Upper lobe of left lung (tissue), 6 donors: ENCODE results near the gene RNF214. TPM values are rescaled to one million over a fixed set of nuclear protein-coding genes. Genes with fewer than 3 reads are reported as not detected.
A peak's percentile ranks its signal among the peaks of the same experiment; 100 is the strongest.

Experiments used
- ATAC-seq, 2 donors: fragments of 200-7000 bp; cut with Tn5 transposase; one replicate each; pipeline ENCODE4 v1.9.1; 2022; ENCODE audit warnings: mild to moderate bottlenecking in 2 of 2, moderate library complexity in 2 of 2; ENCODE audit not compliant: low FRiP score in 2 of 2
- DNase-seq, 2 donors: peaks; one replicate each; pipeline ENCODE4 v3.0.0-alpha.2; 2019 to 2020
- H3K27ac ChIP-seq, 4 donors: fragments of 200-600 bp; sonication (generic); one replicate each; pipeline ENCODE4 v1.5.1; 2016 to 2019
- H3K27me3 ChIP-seq, 4 donors: fragments of 200-600 bp; sonication (generic); one replicate each; pipeline ENCODE4 v1.5.1; 2017 to 2019
- H3K36me3 ChIP-seq, 4 donors: fragments of 200-600 bp; sonication (generic); one replicate each; pipeline ENCODE4 v1.5.1; 2016 to 2019
- H3K4me1 ChIP-seq, 4 donors: fragments of 200-600 bp; sonication (generic); one replicate each; pipeline ENCODE4 v1.5.1; 2018 to 2019
- H3K4me3 ChIP-seq, 4 donors: fragments of 200-600 bp; sonication (generic); one replicate each; pipeline ENCODE4 v1.5.1; 2017 to 2019; ENCODE audit warnings: mild to moderate bottlenecking in 2 of 4, moderate library complexity in 1 of 4
- H3K9me3 ChIP-seq, 4 donors: fragments of 200-600 bp; sonication (generic); one replicate each; pipeline ENCODE4 v1.5.1; 2018 to 2019
- CTCF ChIP-seq, 6 experiments: fragments of 450-650 bp in 4 of 6; fragments of 200-600 bp in 2 of 6; sonication (generic) in 2 of 6; IDR thresholded peaks; one replicate each; pipeline ENCODE4 v1.5.1; 2016 to 2019; ENCODE audit warnings: antibody characterized with exemption in 6 of 6
- EP300 ChIP-seq, 4 donors: sonication (generic); formaldehyde crosslinking; IDR thresholded peaks; one replicate each; pipeline ENCODE4 v1.5.1; 2017; ENCODE audit warnings: antibody characterized with exemption in 4 of 4, control low read depth in 2 of 4
- POLR2A ChIP-seq, 4 donors: fragments of 450-650 bp; IDR thresholded peaks; one replicate each; pipeline ENCODE4 v1.5.1; 2016 to 2017; ENCODE audit warnings: antibody characterized with exemption in 4 of 4, mild to moderate bottlenecking in 2 of 4
- POLR2AphosphoS5 ChIP-seq, 2 donors: sonication (generic); formaldehyde crosslinking; IDR thresholded peaks; one replicate each; pipeline ENCODE4 v1.5.1; 2017; ENCODE audit warnings: antibody characterized with exemption in 2 of 2
- WGBS, 2 donors: methylation state at CpG; one replicate each; pipeline ENCODE4 v1.1.5; 2017 to 2018; 5-methylcytosine and 5-hydroxymethylcytosine counted together
- total RNA-seq, 6 donors: library from RNA; depleted of rRNA in 4 of 6; stranded (reverse); fragments of >200 nt in 4 of 6; gene quantifications; one replicate each; pipeline versions ENCODE4 v1.1.0 to v1.2.1, GENCODE V29; 2016 to 2021
- donor health status: DM: no; HTN: no; CAD: no; lungs with moderate emphysema.
- donor health status: DM: no; HTN: yes; CAD: no; lungs with severe emphysema.

RNF214 gene
- total RNA-seq, 6 donors from 2014 or later: 9.0 to 24.1 (median 19.8) TPM

GRCh38 chr11:117194267-117194666, 38.2 kb upstream of the RNF214 start:
- peaks cover 0 to 64% (median 54%) of the 10 kb centered on the region in 4 donors for H3K36me3 ChIP-seq
- no peak overlapping the region for H3K27ac ChIP-seq
- DNase-seq: no peak
- no peak for TF ChIP-seq POLR2A (IDR thresholded peaks at IDR 0.05)
- TF ChIP-seq CTCF (IDR thresholded peaks at IDR 0.05): no peak
- TF ChIP-seq POLR2AphosphoS5 (IDR thresholded peaks at IDR 0.05): no peak
- TF ChIP-seq EP300 (IDR thresholded peaks at IDR 0.05): no peak
- no peaks in the 10 kb centered on the region for H3K9me3 ChIP-seq
- H3K27me3 ChIP-seq: no peaks in the 10 kb centered on the region
- no peak overlapping the region for H3K4me3 ChIP-seq
- peaks cover 3 to 19% (median 16%) of the 10 kb centered on the region in 4 donors for H3K4me1 ChIP-seq
- 87 to 94% methylated on average over 5 of the region's 5 CpGs for WGBS, 2 donors
- no peak for ATAC-seq

GRCh38 chr11:117195258-117195657, 37.2 kb upstream of the RNF214 start:
- TF ChIP-seq CTCF (IDR thresholded peaks at IDR 0.05): no peak
- no peak for TF ChIP-seq POLR2A (IDR thresholded peaks at IDR 0.05)
- TF ChIP-seq EP300 (IDR thresholded peaks at IDR 0.05): no peak
- no peak for TF ChIP-seq POLR2AphosphoS5 (IDR thresholded peaks at IDR 0.05)
- no peak for ATAC-seq
- peaks cover 7 to 21% (median 13%) of the 10 kb centered on the region in 4 donors for H3K4me1 ChIP-seq
- H3K27me3 ChIP-seq: no peaks in the 10 kb centered on the region
- WGBS, 2 donors: 85 to 88% methylated on average over 4 of the region's 4 CpGs
- no peak overlapping the region for H3K4me3 ChIP-seq
- no peak for DNase-seq
- no peak overlapping the region for H3K27ac ChIP-seq
- H3K36me3 ChIP-seq: peaks cover 0 to 54% (median 45%) of the 10 kb centered on the region in 4 donors
- H3K9me3 ChIP-seq: no peaks in the 10 kb centered on the region

GRCh38 chr11:117195761-117196160, 36.7 kb upstream of the RNF214 start:
- peak in 1 of 2 donors; percentile 67 for DNase-seq

GRCh38 chr11:117197006-117197405, 35.5 kb upstream of the RNF214 start:
- H3K4me1 ChIP-seq: peaks cover 7 to 28% (median 17%) of the 10 kb centered on the region in 4 donors

More at GRCh38 chr11:117195761-117196160, 36.7 kb upstream of the RNF214 start:
- no peak overlapping the region for H3K27ac ChIP-seq
- H3K4me1 ChIP-seq: peaks cover 7 to 21% (median 12%) of the 10 kb centered on the region in 4 donors
- H3K9me3 ChIP-seq: no peaks in the 10 kb centered on the region
- peaks cover 0 to 49% (median 40%) of the 10 kb centered on the region in 4 donors for H3K36me3 ChIP-seq
- no peaks in the 10 kb centered on the region for H3K27me3 ChIP-seq
- no peak for ATAC-seq
- TF ChIP-seq EP300 (IDR thresholded peaks at IDR 0.05): no peak
- TF ChIP-seq CTCF (IDR thresholded peaks at IDR 0.05): no peak
- no peak for TF ChIP-seq POLR2A (IDR thresholded peaks at IDR 0.05)
- WGBS, 2 donors: 91% methylated on average over 16 to 19 of the region's 19 CpGs
- H3K4me3 ChIP-seq: no peak overlapping the region

More at GRCh38 chr11:117197006-117197405, 35.5 kb upstream of the RNF214 start:
- no peak overlapping the region for H3K4me3 ChIP-seq
- H3K27me3 ChIP-seq: no peaks in the 10 kb centered on the region
- H3K9me3 ChIP-seq: no peaks in the 10 kb centered on the region
- TF ChIP-seq EP300 (IDR thresholded peaks at IDR 0.05) (no peak), CTCF (IDR thresholded peaks at IDR 0.05) (no peak), POLR2A (IDR thresholded peaks at IDR 0.05) (no peak), POLR2AphosphoS5 (IDR thresholded peaks at IDR 0.05) (no peak)
- no peak overlapping the region for H3K27ac ChIP-seq
- ATAC-seq: no peak
- DNase-seq: no peak
- 87 to 92% methylated on average over 3 to 7 of the region's 7 CpGs for WGBS, 2 donors
- H3K36me3 ChIP-seq: peaks cover 0 to 41% (median 33%) of the 10 kb centered on the region in 4 donors
